SU-DHL-6 (cell line): ENCODE data around the gene PTAR1.

Source experiments
- CTCF ChIP-seq: fragments of 200-600 bp; sonication (generic); IDR thresholded peaks from one replicate; pipeline ENCODE4 v1.5.1; 2017; ENCODE audit warnings: antibody characterized with exemption, mild to moderate bottlenecking, low read length, moderate library complexity; ENCODE audit not compliant: insufficient read depth, poor library complexity, severe bottlenecking
- EZH2phosphoT487 ChIP-seq: fragments of 200-600 bp; sonication (generic), shearing (Covaris generic); conservative IDR thresholded peaks from 2 replicates; pipeline ENCODE4 v1.6.1; 2018; ENCODE audit warnings: mild to moderate bottlenecking, antibody characterized with exemption, low read length, moderate library complexity, mixed read lengths

- TF ChIP-seq CTCF: no peak
- no peak for TF ChIP-seq EZH2phosphoT487
Observed at GRCh38 chr9:69674716-69675438, 84.9 kb downstream of the PTAR1 start.
